Activated T-helper 2 cell treated with anti-CD3 and anti-CD28 coated beads, Interferon-gamma antibody, Interleukin-2, Interleukin-4, amounts not matched to agents 10 μg/mL and 5 μg/mL and 100 μg/mL, durations not matched to agents 14 hours and 24 hours and 36 hours (primary cell): ENCODE results near the gene NUP62. TPM values are rescaled to one million over a fixed set of nuclear protein-coding genes. Genes with fewer than 3 reads are reported as not detected.

Experiments used
- DNase-seq: peaks from one replicate; pipeline ENCODE4 v3.0.0; 2021; ENCODE audit warnings: low spot score
- H3K27ac Mint-ChIP-seq: one replicate; pipeline ENCODE4 v1.8.0; 2021; ENCODE audit warnings: mixed read lengths
- H3K27me3 Mint-ChIP-seq: one replicate; pipeline ENCODE4 v1.8.0; 2021; ENCODE audit warnings: low read depth, mixed read lengths
- H3K36me3 Mint-ChIP-seq: one replicate; pipeline ENCODE4 v1.8.0; 2021; ENCODE audit warnings: low read depth, mixed read lengths
- H3K4me1 Mint-ChIP-seq: one replicate; pipeline ENCODE4 v1.8.0; 2021; ENCODE audit warnings: low read depth, mixed read lengths
- H3K4me3 Mint-ChIP-seq: one replicate; pipeline ENCODE4 v1.8.0; 2021; ENCODE audit warnings: low read depth, mild to moderate bottlenecking, moderate library complexity, mixed read lengths
- H3K9me3 Mint-ChIP-seq: one replicate; pipeline ENCODE4 v1.8.0; 2021; ENCODE audit warnings: mixed read lengths
- intact Hi-C: fragments of 100-400 bp; cut with micrococcal nuclease; formaldehyde crosslinking; loops from one replicate; pipeline ENCODE4 v1.15.1; 2023
- total RNA-seq: library from RNA; stranded (reverse); gene quantifications from 2 replicates; pipeline ENCODE4 v1.2.3, GENCODE V29; 2022

NUP62 gene
- total RNA-seq, 1 donor from 2014 or later = 170 TPM

GRCh38 chr19:49918089-49918488, 11.2 kb downstream of the NUP62 start:
- H3K9me3 Mint-ChIP-seq = no peaks in the 10 kb centered on the region
- H3K27ac Mint-ChIP-seq = no peak overlapping the region
- peaks cover 35% of the 10 kb centered on the region for H3K4me1 Mint-ChIP-seq
- no peak overlapping the region for H3K4me3 Mint-ChIP-seq
- no peak for DNase-seq
- H3K36me3 Mint-ChIP-seq = peaks cover 82% of the 10 kb centered on the region
- H3K27me3 Mint-ChIP-seq = no peaks in the 10 kb centered on the region
- intact Hi-C loops = no loop called here

- Mint-ChIP-seq H3K4me1 (peaks cover 36% of the 10 kb centered on the region), H3K27me3 (no peaks in the 10 kb centered on the region), H3K4me3 (no peak overlapping the region), H3K27ac (peak overlapping the region; percentile 26), H3K36me3 (peaks cover 81% of the 10 kb centered on the region), H3K9me3 (no peaks in the 10 kb centered on the region)
- intact Hi-C loops = no loop called here
- no peak for DNase-seq
Measured at GRCh38 chr19:49916839-49917733, 12.2 kb downstream of the NUP62 start.

GRCh38 chr19:49915271-49915670, 14.0 kb downstream of the NUP62 start:
- Mint-ChIP-seq H3K27me3 (no peaks in the 10 kb centered on the region), H3K9me3 (no peaks in the 10 kb centered on the region), H3K4me1 (peaks cover 38% of the 10 kb centered on the region), H3K36me3 (peaks cover 74% of the 10 kb centered on the region), H3K4me3 (no peak overlapping the region), H3K27ac (peak overlapping the region; percentile 54)
- DNase-seq = no peak
- intact Hi-C loops = no loop called here

DNA sequence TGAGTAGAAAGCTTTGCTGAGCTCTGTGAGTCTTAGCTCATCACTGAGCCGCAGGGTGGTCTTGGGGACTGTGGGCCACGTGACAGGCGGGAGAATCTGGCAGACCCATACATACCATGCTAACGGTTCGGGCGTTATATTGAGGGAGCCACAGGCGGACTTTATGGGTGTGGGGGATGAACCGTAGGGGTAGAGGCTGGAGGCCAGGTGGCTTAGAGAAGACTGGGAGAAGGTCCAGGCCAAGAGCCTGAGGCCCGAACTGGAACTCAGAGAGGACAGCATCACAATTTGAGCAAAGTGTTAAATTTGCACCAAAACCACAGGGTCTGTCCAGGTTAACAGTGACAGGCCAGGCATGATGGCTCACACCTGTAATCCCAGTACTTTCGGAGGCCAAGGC, 15.6 kb downstream of the NUP62 start:
- peaks cover 78% of the 10 kb centered on the region for H3K36me3 Mint-ChIP-seq
- no peak overlapping the region for H3K27ac Mint-ChIP-seq
- intact Hi-C loops = no loop called here
- H3K27me3 Mint-ChIP-seq = no peaks in the 10 kb centered on the region
- H3K9me3 Mint-ChIP-seq = no peaks in the 10 kb centered on the region
- no peak for DNase-seq
- H3K4me3 Mint-ChIP-seq = no peak overlapping the region
- peaks cover 36% of the 10 kb centered on the region for H3K4me1 Mint-ChIP-seq

GRCh38 chr19:49912965-49913685, 16.2 kb downstream of the NUP62 start:
- DNase-seq = no peak
- no peaks in the 10 kb centered on the region for H3K9me3 Mint-ChIP-seq
- intact Hi-C loops = no loop called here
- H3K27ac Mint-ChIP-seq = peak overlapping the region; percentile 88
- no peak overlapping the region for H3K4me3 Mint-ChIP-seq
- H3K36me3 Mint-ChIP-seq = peaks cover 79% of the 10 kb centered on the region
- no peaks in the 10 kb centered on the region for H3K27me3 Mint-ChIP-seq
- peaks cover 36% of the 10 kb centered on the region for H3K4me1 Mint-ChIP-seq

GRCh38 chr19:49911381-49912145, 17.7 kb downstream of the NUP62 start:
- H3K27ac Mint-ChIP-seq = peak overlapping the region; percentile 88
- peaks cover 81% of the 10 kb centered on the region for H3K36me3 Mint-ChIP-seq
- no peaks in the 10 kb centered on the region for H3K9me3 Mint-ChIP-seq
- peaks cover 41% of the 10 kb centered on the region for H3K4me1 Mint-ChIP-seq
- no peaks in the 10 kb centered on the region for H3K27me3 Mint-ChIP-seq
- intact Hi-C loops = loop anchor here (2.0 kb wide), 1 partner anchor 15 kb away; the partner anchor contains the start of gene IL4I1
- no peak for DNase-seq
- H3K4me3 Mint-ChIP-seq = peak overlapping the region; percentile 59

DNA sequence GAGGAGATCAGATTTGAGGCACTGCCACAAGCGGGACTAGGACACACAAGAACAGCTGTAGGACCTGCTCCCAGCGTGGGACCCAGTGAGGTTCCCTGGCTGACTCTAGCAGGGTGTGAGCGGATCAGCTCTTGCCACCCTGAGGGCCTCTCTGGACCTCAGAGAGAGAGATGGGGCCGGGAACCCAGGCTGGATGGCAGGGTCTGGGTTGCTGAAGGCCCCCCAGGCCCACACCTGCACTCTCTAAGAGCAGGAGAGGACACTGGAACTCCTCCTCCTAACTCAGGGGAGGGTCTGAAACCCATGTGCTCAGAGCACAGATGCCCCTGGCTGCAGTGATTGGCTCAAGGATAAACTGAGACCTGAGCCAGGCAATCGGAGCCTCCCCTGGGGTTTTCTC, 19.1 kb downstream of the NUP62 start:
- no peak overlapping the region for H3K4me3 Mint-ChIP-seq
- H3K36me3 Mint-ChIP-seq = peaks cover 81% of the 10 kb centered on the region
- H3K9me3 Mint-ChIP-seq = no peaks in the 10 kb centered on the region
- peaks cover 38% of the 10 kb centered on the region for H3K4me1 Mint-ChIP-seq
- H3K27me3 Mint-ChIP-seq = no peaks in the 10 kb centered on the region
- intact Hi-C loops = loop anchor here (2.0 kb wide), 1 partner anchor 13 kb away; the partner anchor contains the start of gene IL4I1
- H3K27ac Mint-ChIP-seq = peak overlapping the region; percentile 42
- no peak for DNase-seq

DNA sequence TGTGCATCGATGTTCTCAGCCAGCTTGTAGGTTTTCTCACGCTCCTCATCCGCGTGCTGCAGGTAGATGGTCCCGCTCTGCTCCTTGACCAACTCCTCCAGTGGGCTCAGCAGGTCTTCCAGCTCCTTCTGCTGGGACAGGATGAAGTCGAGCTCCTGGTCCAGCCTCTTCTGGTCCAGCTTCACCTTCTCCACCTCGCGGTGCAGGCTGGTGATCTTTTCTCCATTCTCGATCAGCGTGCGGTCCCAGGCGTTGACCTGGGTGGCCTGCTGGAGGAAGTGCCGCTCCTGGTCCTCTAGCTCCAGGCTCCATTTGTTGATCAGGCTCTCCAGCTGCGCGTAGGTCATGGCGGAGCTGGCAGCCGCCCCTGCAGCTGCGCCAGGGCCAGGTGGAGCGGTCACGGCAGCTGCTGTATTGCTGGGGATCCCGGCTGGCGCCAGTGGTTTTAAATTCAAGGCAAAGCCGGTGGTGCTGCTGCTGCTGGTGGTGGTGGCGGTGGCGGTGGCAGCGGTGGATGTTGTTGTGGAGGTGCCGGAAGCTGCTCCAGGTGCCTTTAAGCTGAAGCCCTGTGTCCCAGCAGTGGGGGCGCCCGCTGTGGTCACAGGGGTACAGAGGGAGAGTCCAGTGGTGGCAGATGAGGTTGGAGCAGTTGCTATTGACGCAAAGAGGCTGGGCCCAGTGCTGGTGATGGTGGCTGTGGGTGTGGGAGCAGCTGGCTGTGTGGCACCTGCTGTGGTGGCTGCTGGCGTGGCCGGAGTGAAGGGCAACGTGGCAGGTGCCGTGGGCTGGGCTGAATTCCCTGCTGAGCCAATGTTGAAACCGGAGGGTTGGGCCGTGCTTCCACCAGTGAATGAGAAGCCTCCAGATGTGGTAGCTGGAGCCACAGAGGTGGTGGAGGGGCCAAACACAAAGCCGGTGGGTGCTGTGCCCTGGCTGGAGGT, 20.6 kb downstream of the NUP62 start:
- intact Hi-C loops = no loop called here
- DNase-seq = no peak
- Mint-ChIP-seq H3K36me3 (peaks cover 69% of the 10 kb centered on the region), H3K27me3 (no peaks in the 10 kb centered on the region), H3K4me1 (peaks cover 39% of the 10 kb centered on the region), H3K27ac (no peak overlapping the region), H3K9me3 (no peaks in the 10 kb centered on the region), H3K4me3 (no peak overlapping the region)

DNA sequence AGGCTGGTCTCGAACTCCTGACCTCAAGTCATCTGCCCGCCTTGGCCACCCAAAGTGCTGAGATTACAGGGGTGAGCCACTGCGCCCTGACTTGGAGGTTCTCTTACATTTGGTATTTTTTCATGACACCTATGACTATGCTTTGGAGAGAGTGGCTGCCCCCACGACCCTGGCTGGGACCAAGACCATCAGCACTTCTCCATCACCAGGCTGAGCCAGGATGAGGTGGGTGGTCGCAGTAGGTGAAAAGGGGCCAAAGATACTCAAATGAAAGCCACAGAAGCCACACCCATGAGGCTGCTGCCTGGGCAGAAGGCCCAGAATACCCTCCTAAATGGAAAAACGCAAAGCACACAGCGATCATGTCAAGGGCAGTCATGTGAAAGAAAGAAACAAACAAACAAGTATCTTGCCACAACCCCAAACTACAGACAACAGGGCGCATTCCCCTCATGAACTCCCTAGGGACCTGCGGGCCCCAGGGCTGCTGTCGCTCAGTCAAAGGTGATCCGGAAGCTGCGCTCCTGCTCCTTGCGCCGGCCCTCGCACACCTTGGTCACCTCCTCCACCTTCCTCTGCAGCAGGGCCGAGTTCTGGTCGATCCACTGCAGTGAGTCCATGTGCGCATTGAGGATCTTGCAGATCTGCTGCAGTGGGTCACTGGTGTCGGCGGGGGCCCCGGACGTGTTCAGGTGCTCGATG, 21.4 kb downstream of the NUP62 start:
- Mint-ChIP-seq H3K27me3 (no peaks in the 10 kb centered on the region), H3K36me3 (peaks cover 61% of the 10 kb centered on the region)

GRCh38 chr19:49906879-49907564, 22.3 kb downstream of the NUP62 start:
- H3K36me3 Mint-ChIP-seq = peaks cover 55% of the 10 kb centered on the region
- no peak overlapping the region for H3K27ac Mint-ChIP-seq
- peaks cover 32% of the 10 kb centered on the region for H3K4me1 Mint-ChIP-seq
- intact Hi-C loops = no loop called here
- no peaks in the 10 kb centered on the region for H3K9me3 Mint-ChIP-seq
- H3K4me3 Mint-ChIP-seq = no peak overlapping the region
- no peaks in the 10 kb centered on the region for H3K27me3 Mint-ChIP-seq
- DNase-seq = no peak

More for the DNA sequence above, 21.4 kb downstream of the NUP62 start:
- Mint-ChIP-seq H3K27ac (peak overlapping the region; percentile 17), H3K4me1 (peaks cover 36% of the 10 kb centered on the region), H3K9me3 (no peaks in the 10 kb centered on the region), H3K4me3 (no peak overlapping the region)
- intact Hi-C loops = no loop called here
- no peak for DNase-seq

GRCh38 chr19:49904136-49904535, 25.2 kb downstream of the NUP62 start:
- H3K4me3 Mint-ChIP-seq = no peak overlapping the region
- H3K27me3 Mint-ChIP-seq = no peaks in the 10 kb centered on the region
- H3K36me3 Mint-ChIP-seq = peaks cover 36% of the 10 kb centered on the region
- intact Hi-C loops = no loop called here
- peak overlapping the region; percentile 52 for H3K27ac Mint-ChIP-seq
- H3K4me1 Mint-ChIP-seq = peaks cover 18% of the 10 kb centered on the region
- DNase-seq = no peak
- no peaks in the 10 kb centered on the region for H3K9me3 Mint-ChIP-seq
